Nephron progenitor cell (in vitro differentiated cells): ENCODE results near the gene NELL2.
"Not testable (repeated sequence)": the region's sequence is repeated elsewhere in the genome, so short reads cannot be mapped to it uniquely, and the experiment has no call there.

Experiments
- DNase-seq: peaks from one replicate; pipeline ENCODE4 v3.0.0; 2021
- H3K27ac Mint-ChIP-seq: 2 replicates; pipeline ENCODE4 v1.8.0; 2021; ENCODE audit warnings: mild to moderate bottlenecking, moderate library complexity, mixed read lengths
- H3K27me3 Mint-ChIP-seq: 2 replicates; pipeline ENCODE4 v1.8.0; 2021; ENCODE audit warnings: mild to moderate bottlenecking, low read depth, mixed read lengths; ENCODE audit not compliant: poor library complexity
- H3K36me3 Mint-ChIP-seq: 2 replicates; pipeline ENCODE4 v1.8.0; 2021; ENCODE audit warnings: low read depth, mixed read lengths
- H3K4me1 Mint-ChIP-seq: 2 replicates; pipeline ENCODE4 v1.8.0; 2021; ENCODE audit warnings: mixed read lengths
- H3K4me3 Mint-ChIP-seq: 2 replicates; pipeline ENCODE4 v1.8.0; 2021; ENCODE audit warnings: mild to moderate bottlenecking, moderate library complexity, mixed read lengths
- H3K9me3 Mint-ChIP-seq: 2 replicates; pipeline ENCODE4 v1.8.0; 2021; ENCODE audit warnings: mild to moderate bottlenecking, moderate library complexity, mixed read lengths
- TF ChIP-seq, protein P1 (sequence below): fragments of 200-600 bp; sonication (generic); IDR thresholded peaks from 2 replicates; pipeline ENCODE4 v1.5.0; 2021; ENCODE audit warnings: antibody characterized with exemption

NELL2 gene

DNA sequence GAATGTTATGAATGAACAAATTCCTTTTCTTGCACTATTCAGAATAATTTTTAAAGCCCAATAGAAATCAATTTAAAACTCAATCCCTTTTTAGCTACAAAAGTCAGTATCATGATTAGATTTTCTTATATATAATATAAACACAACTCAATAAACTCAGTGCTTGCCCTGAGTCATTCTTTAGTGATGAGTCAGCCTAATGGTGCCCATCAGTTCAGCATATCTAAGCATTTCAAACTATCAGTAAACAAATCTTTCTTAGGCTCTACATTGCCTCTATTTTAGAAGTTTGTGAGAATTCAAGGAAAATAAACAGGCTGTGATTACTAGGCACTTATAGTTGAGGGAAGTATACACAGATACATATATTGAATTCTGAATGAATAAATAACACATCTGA lies 179.6 kb downstream of the NELL2 start:
- DNase-seq = no peak
- H3K4me1 Mint-ChIP-seq = no peaks in the 10 kb centered on the region
- TF ChIP-seq, protein P1, sequence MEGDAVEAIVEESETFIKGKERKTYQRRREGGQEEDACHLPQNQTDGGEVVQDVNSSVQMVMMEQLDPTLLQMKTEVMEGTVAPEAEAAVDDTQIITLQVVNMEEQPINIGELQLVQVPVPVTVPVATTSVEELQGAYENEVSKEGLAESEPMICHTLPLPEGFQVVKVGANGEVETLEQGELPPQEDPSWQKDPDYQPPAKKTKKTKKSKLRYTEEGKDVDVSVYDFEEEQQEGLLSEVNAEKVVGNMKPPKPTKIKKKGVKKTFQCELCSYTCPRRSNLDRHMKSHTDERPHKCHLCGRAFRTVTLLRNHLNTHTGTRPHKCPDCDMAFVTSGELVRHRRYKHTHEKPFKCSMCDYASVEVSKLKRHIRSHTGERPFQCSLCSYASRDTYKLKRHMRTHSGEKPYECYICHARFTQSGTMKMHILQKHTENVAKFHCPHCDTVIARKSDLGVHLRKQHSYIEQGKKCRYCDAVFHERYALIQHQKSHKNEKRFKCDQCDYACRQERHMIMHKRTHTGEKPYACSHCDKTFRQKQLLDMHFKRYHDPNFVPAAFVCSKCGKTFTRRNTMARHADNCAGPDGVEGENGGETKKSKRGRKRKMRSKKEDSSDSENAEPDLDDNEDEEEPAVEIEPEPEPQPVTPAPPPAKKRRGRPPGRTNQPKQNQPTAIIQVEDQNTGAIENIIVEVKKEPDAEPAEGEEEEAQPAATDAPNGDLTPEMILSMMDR = no peak
- H3K27ac Mint-ChIP-seq = no peak overlapping the region
- H3K9me3 Mint-ChIP-seq = no peaks in the 10 kb centered on the region
- no peaks in the 10 kb centered on the region for H3K36me3 Mint-ChIP-seq
- no peaks in the 10 kb centered on the region for H3K27me3 Mint-ChIP-seq
- H3K4me3 Mint-ChIP-seq = no peak overlapping the region

GRCh38 chr12:44694017-44694416 lies 182.1 kb downstream of the NELL2 start:
- Mint-ChIP-seq H3K4me3 (no peak overlapping the region), H3K4me1 (no peaks in the 10 kb centered on the region), H3K27me3 (no peaks in the 10 kb centered on the region), H3K9me3 (no peaks in the 10 kb centered on the region), H3K36me3 (no peaks in the 10 kb centered on the region), H3K27ac (no peak overlapping the region)
- DNase-seq = no peak
- TF ChIP-seq, protein P1 = no peak

- Mint-ChIP-seq H3K4me3 (no peak overlapping the region), H3K4me1 (no peaks in the 10 kb centered on the region), H3K27ac (no peak overlapping the region), H3K27me3 (no peaks in the 10 kb centered on the region), H3K9me3 (peaks cover 17% of the 10 kb centered on the region), H3K36me3 (peaks cover 9% of the 10 kb centered on the region)
- no peak for DNase-seq
- TF ChIP-seq, protein P1 = no peak
These were observed 186.5 kb downstream of the NELL2 start for GRCh38 chr12:44689587-44689986.

DNA sequence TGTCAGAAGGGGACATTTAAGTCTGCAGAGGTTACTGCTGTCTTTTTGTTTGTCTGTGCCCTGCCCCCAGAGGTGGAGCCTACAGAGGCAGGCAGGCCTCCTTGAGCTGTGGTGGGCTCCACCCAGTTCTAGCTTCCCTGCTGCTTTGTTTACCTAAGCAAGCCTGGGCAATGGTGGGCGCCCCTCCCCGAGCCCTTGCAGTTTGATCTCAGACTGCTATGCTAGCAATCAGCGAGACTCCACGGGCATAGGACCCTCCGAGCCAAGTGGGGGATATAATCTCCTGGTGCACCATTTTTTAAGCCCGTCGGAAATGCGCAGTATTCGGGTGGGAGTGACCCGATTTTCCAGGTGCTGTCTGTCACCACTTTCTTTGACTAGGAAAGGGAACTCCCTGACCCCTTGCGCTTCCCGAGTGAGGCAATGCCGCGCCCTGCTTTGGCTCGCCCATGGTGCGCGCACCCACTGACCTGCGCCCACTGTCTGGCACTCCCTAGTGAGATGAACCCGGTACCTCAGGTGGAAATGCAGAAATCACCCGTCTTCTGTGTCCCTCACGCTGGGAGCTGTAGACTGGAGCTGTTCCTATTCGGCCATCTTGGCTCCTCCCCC lies 189.2 kb downstream of the NELL2 start:
- Mint-ChIP-seq H3K36me3 (peaks cover 12% of the 10 kb centered on the region), H3K9me3 (peaks cover 24% of the 10 kb centered on the region)
- not testable (repeated sequence) for H3K4me1 Mint-ChIP-seq, H3K4me3 Mint-ChIP-seq, H3K27me3 Mint-ChIP-seq, DNase-seq, H3K27ac Mint-ChIP-seq

DNA sequence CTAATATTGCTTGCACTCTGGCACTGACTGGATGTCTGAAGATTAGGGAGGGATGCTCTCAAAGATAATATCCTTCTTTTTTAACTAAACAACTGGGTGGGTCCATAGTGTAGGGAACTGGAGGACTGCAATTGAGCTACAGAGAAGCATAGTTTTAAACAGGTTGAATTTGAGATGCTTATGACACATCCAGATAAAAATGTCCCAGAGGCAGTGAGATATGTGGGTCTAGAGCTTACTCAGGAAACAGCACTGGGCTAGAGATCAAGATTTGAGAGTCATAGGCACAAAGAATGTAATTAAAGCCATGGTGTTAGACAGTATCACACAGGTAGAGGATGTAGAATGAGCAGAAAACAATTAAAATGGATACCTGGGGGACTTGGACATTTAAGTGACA lies 198.4 kb downstream of the NELL2 start:
- Mint-ChIP-seq H3K36me3 (no peaks in the 10 kb centered on the region), H3K4me1 (no peaks in the 10 kb centered on the region), H3K4me3 (no peak overlapping the region), H3K9me3 (peaks cover 2% of the 10 kb centered on the region), H3K27ac (no peak overlapping the region), H3K27me3 (no peaks in the 10 kb centered on the region)
- TF ChIP-seq, protein P1 = no peak
- DNase-seq = no peak

GRCh38 chr12:44674875-44675274 lies 201.2 kb downstream of the NELL2 start:
- Mint-ChIP-seq H3K4me1 (no peaks in the 10 kb centered on the region), H3K27me3 (no peaks in the 10 kb centered on the region), H3K27ac (no peak overlapping the region), H3K4me3 (no peak overlapping the region), H3K9me3 (peaks cover 7% of the 10 kb centered on the region), H3K36me3 (no peaks in the 10 kb centered on the region)
- DNase-seq = no peak
- TF ChIP-seq, protein P1 = no peak
